A673 (cell line): ENCODE results near the gene ERP44.

ENCODE experiments used
- CTCF ChIP-seq: fragments of 300-800, 200-600 bp; sonication (generic); conservative IDR thresholded peaks from 2 replicates; pipeline ENCODE4 v1.5.1; 2017; ENCODE audit warnings: low read depth, mild to moderate bottlenecking, antibody characterized with exemption, low read length, moderate library complexity, mixed read lengths
- EZH2 ChIP-seq: fragments of 200-600 bp; sonication (generic); IDR thresholded peaks from 2 replicates; pipeline ENCODE4 v1.6.1; 2017; ENCODE audit warnings: borderline replicate concordance, low read depth, mild to moderate bottlenecking, mixed read lengths, antibody characterized with exemption, low read length; ENCODE audit not compliant: poor library complexity, severe bottlenecking

GRCh38 chr9:100033877-100034551 is 64.8 kb downstream of the ERP44 start:
- TF ChIP-seq CTCF: no peak
- TF ChIP-seq EZH2: no peak
